K562 (cell line): ENCODE data around the gene RPTOR. TPM values are rescaled to one million over a fixed set of nuclear protein-coding genes. Genes with fewer than 3 reads are reported as not detected.

Experiments used
- ATAC-seq: fragments of 200-7000 bp; cut with Tn5 transposase; 3 replicates; pipeline ENCODE4 v1.9.1; 2020; ENCODE audit warnings: moderate library complexity
- BruUV-seq: library from RNA; stranded (reverse); fragments of 400-500 nt; replicated peaks from 2 replicates; lab custom pipeline; 2021; lab: Mats Ljungman, UMichigan
- CTCF ChIA-PET: fragments of 300-600 bp; formaldehyde crosslinking; extraction: SDS; loops from one replicate; lab custom pipeline; 2021; ENCODE audit warnings: low intra/inter-chr PET ratio; lab: Yijun Ruan, JAX
- POLR2A ChIA-PET: fragments of 300-600, 350-650 bp; sonication (Branson Sonifier 250); formaldehyde crosslinking; extraction: SDS; loops from one replicate; lab custom pipeline; 2021; ENCODE audit warnings: antibody characterized with exemption, inconsistent platforms; lab: Yijun Ruan, JAX
- DNase-seq, 4 experiments: peaks; one replicate each; pipeline versions ENCODE4 v3.0.0 to v3.0.0-alpha.2; 2011 to 2018; ENCODE audit warnings: low spot score in 3 of 4, mixed read lengths in 3 of 4; ENCODE audit errors: extremely low read depth in 1 of 4
- FAIRE-seq: peaks from 2 replicates; lab custom pipeline; 2011; peaks lifted over from hg19 to GRCh38; lab: Jason Lieb, UNC
- H2AFZ ChIP-seq: 2 replicates; pipeline ENCODE4 v1.6.0; 2011; ENCODE audit warnings: low read depth, low read length, control low read depth, inconsistent platforms
- H3K27ac ChIP-seq: fragments of 200-600 bp; 3 replicates; pipeline ENCODE4 v1.8.0; 2011; ENCODE audit warnings: low read depth, mild to moderate bottlenecking, control low read depth, inconsistent platforms, low read length, moderate library complexity, mixed read lengths; ENCODE audit errors: extremely low read depth
- H3K27me3 ChIP-seq, 2 experiments: fragments of 300-600 bp in 1 of 2; 2 replicates in 1 of 2; 3 replicates in 1 of 2; pipeline versions ENCODE4 v1.6.0 to v1.8.0; 2011; ENCODE audit warnings: inconsistent platforms in 2 of 2, low read length in 2 of 2, mild to moderate bottlenecking in 1 of 2, mixed read lengths in 1 of 2, moderate library complexity in 1 of 2; ENCODE audit not compliant: control insufficient read depth in 2 of 2, insufficient read depth in 2 of 2
- H3K36me3 ChIP-seq: fragments of 300-600 bp; 3 replicates; pipeline ENCODE4 v1.8.0; 2011; ENCODE audit warnings: mild to moderate bottlenecking, low read length, inconsistent platforms; ENCODE audit not compliant: control insufficient read depth, insufficient read depth
- H3K4me1 ChIP-seq, 2 experiments: fragments of 200-600 bp in 1 of 2; replicated peaks in 1 of 2; 2 replicates in 1 of 2; 3 replicates in 1 of 2; pipeline versions ENCODE4 v1.5.1 to v1.8.0; 2011; ENCODE audit warnings: inconsistent platforms in 2 of 2, low read length in 2 of 2, mild to moderate bottlenecking in 1 of 2, mixed read lengths in 1 of 2, moderate library complexity in 1 of 2; ENCODE audit not compliant: control insufficient read depth in 2 of 2, insufficient read depth in 2 of 2
- H3K4me2 ChIP-seq: 2 replicates; pipeline ENCODE4 v1.6.1; 2011; ENCODE audit warnings: low read length, control low read depth, inconsistent platforms, mixed read lengths; ENCODE audit not compliant: insufficient read depth
- H3K4me3 ChIP-seq: fragments of 200-600 bp; sonication (generic), shearing (Covaris generic); 2 replicates; pipeline ENCODE4 v1.5.1; 2016; ENCODE audit warnings: control low read depth, inconsistent platforms
- H3K79me2 ChIP-seq: fragments of 200-600 bp; 3 replicates; pipeline ENCODE4 v1.8.0; 2011; ENCODE audit warnings: low read length, inconsistent platforms; ENCODE audit not compliant: control insufficient read depth, insufficient read depth
- H3K9ac ChIP-seq, 2 experiments: 2 replicates each; pipeline versions ENCODE4 v1.6.0 to v1.6.1; 2011; ENCODE audit warnings: low read depth in 2 of 2, low read length in 2 of 2, control low read depth in 1 of 2, inconsistent platforms in 1 of 2, mild to moderate bottlenecking in 1 of 2, mixed read lengths in 1 of 2; ENCODE audit not compliant: insufficient read depth in 1 of 2
- H3K9me1 ChIP-seq: one replicate; pipeline ENCODE4 v1.6.0; 2011; ENCODE audit warnings: inconsistent platforms, mild to moderate bottlenecking, low read length, moderate library complexity; ENCODE audit not compliant: control insufficient read depth, insufficient read depth
- H3K9me3 ChIP-seq: replicated peaks from 2 replicates; pipeline ENCODE4 v1.5.1; 2011; ENCODE audit warnings: low read depth, low read length, inconsistent platforms; ENCODE audit not compliant: control insufficient read depth, insufficient read depth
- H4K20me1 ChIP-seq: replicated peaks from 2 replicates; pipeline ENCODE4 v1.6.1; 2011; ENCODE audit warnings: low read length, inconsistent platforms, mixed read lengths; ENCODE audit not compliant: control insufficient read depth, insufficient read depth
- CREM ChIP-seq: IDR thresholded peaks from 2 replicates; pipeline ENCODE4 v1.6.1; 2014; ENCODE audit warnings: antibody characterized with exemption, low read depth
- HIVEP1 ChIP-seq: fragments of 250-450 bp; sonication (Bioruptor Pico); IDR thresholded peaks from 2 replicates; pipeline ENCODE4 v1.4.0; 2020; ENCODE audit warnings: mild to moderate bottlenecking
- KLF10 ChIP-seq: fragments of 250-450 bp; sonication (Bioruptor Pico); IDR thresholded peaks from 2 replicates; pipeline ENCODE4 v1.6.1; 2021; ENCODE audit warnings: matching md5 sums
- MYNN ChIP-seq, 2 experiments: sonication (generic); formaldehyde crosslinking in 1 of 2; IDR thresholded peaks; 2 replicates each; pipeline versions ENCODE4 v1.5.0 to v1.6.1; 2016 to 2020; ENCODE audit warnings: antibody characterized with exemption in 1 of 2, missing genetic modification reagents in 1 of 2
- NCOA1 ChIP-seq: fragments of 450-650 bp; IDR thresholded peaks from 2 replicates; pipeline ENCODE4 v1.6.1; 2016; ENCODE audit warnings: low read depth
- NFIX ChIP-seq: fragments of 250-450 bp; sonication (Bioruptor Pico); IDR thresholded peaks from 2 replicates; pipeline ENCODE4 v1.4.0; 2020; ENCODE audit warnings: low read depth, mild to moderate bottlenecking, moderate library complexity
- NR4A1 ChIP-seq, 2 experiments: fragments of 250-450 bp in 1 of 2; fragments of 450-650 bp in 1 of 2; sonication (Bioruptor Pico) in 1 of 2; IDR thresholded peaks; 2 replicates each; pipeline versions ENCODE4 v1.4.0 to v1.6.1; 2016 to 2020; ENCODE audit warnings: mild to moderate bottlenecking in 2 of 2, missing compliant biosample characterization in 1 of 2, missing genetic modification characterization in 1 of 2, moderate library complexity in 1 of 2
- RB1 ChIP-seq: fragments of 450-650 bp; IDR thresholded peaks from 2 replicates; pipeline ENCODE4 v1.6.1; 2017; ENCODE audit warnings: low read depth, mild to moderate bottlenecking
- TEAD1 ChIP-seq, 2 experiments: fragments of 450-650 bp in 1 of 2; sonication (generic) in 1 of 2; formaldehyde crosslinking; IDR thresholded peaks; 2 replicates each; pipeline versions ENCODE4 v1.4.0 to v1.8.0; 2020 to 2022; ENCODE audit warnings: mild to moderate bottlenecking in 2 of 2, missing genetic modification reagents in 1 of 2
- ZBTB17 ChIP-seq: fragments of 450-650 bp; formaldehyde crosslinking; IDR thresholded peaks from 2 replicates; pipeline ENCODE4 v1.4.0; 2020; ENCODE audit warnings: mild to moderate bottlenecking
- ZBTB49 ChIP-seq: sonication (generic); formaldehyde crosslinking; IDR thresholded peaks from 2 replicates; pipeline ENCODE4 v1.8.0; 2022; ENCODE audit warnings: missing genetic modification reagents, mild to moderate bottlenecking, borderline replicate concordance
- ZNF431 ChIP-seq: sonication (generic); formaldehyde crosslinking; IDR thresholded peaks from 2 replicates; pipeline ENCODE4 v1.8.0; 2022; ENCODE audit warnings: mild to moderate bottlenecking, missing genetic modification reagents
- WGBS: fragments of 100-300 bp; shearing (Covaris generic); methylation state at CpG from one replicate; pipeline ENCODE4 v1.1.6; 2016; ENCODE audit warnings: low coverage, mixed read lengths; ENCODE audit not compliant: insufficient coverage; ENCODE audit errors: missing lambda C conversion rate; 5-methylcytosine and 5-hydroxymethylcytosine counted together
- in situ Hi-C: fragments of 300-500 bp; cut with MboI; formaldehyde crosslinking; loops from 4 replicates; pipeline ENCODE4 v1.15.0; 2018; ENCODE audit warnings: inconsistent platforms, mixed read lengths
- intact Hi-C: fragments of 100-400 bp; cut with micrococcal nuclease; formaldehyde crosslinking; loops from 2 replicates; pipeline ENCODE4 v1.14.2; 2022
- polyA plus RNA-seq, 8 experiments: library from polyadenylated mRNA; depleted of rRNA in 4 of 8; stranded (reverse) in 5 of 8; unstranded in 3 of 8; fragments of >200 nt; fragmentation: Nextera tagmentation in 2 of 8; fragmentation: Illumina TruSeq in 1 of 8; extraction: Ambion mirVana in 2 of 8; extraction: Trizol in 1 of 8; gene quantifications; 2 replicates each; pipeline versions ENCODE4 v1.2.1 to v1.2.3, GENCODE V29; 2011 to 2014; ENCODE audit warnings: inconsistent platforms in 1 of 8, missing spikeins in 1 of 8
- total RNA-seq, 7 experiments: library from RNA; depleted of rRNA in 6 of 7; stranded (reverse); fragments of >200 nt in 6 of 7; fragmentation: Illumina TruSeq in 2 of 7; extraction: Trizol in 2 of 7; gene quantifications; 2 replicates each; pipeline versions ENCODE4 v1.2.1 to v1.2.3, GENCODE V29; 2011 to 2021; ENCODE audit warnings: low replicate concordance in 1 of 7
- TF ChIP-seq, protein P1 (sequence below): sonication (generic); formaldehyde crosslinking; IDR thresholded peaks from 2 replicates; pipeline ENCODE4 v1.8.0; 2022; ENCODE audit warnings: mild to moderate bottlenecking, missing genetic modification reagents

RPTOR gene
- total and polyA plus RNA-seq, 9 of the 15 experiments (the other 6 are each of a cell fraction or from before 2014, with no cell fraction given): 0.24 to 54.1 (median 10.2) TPM

DNA sequence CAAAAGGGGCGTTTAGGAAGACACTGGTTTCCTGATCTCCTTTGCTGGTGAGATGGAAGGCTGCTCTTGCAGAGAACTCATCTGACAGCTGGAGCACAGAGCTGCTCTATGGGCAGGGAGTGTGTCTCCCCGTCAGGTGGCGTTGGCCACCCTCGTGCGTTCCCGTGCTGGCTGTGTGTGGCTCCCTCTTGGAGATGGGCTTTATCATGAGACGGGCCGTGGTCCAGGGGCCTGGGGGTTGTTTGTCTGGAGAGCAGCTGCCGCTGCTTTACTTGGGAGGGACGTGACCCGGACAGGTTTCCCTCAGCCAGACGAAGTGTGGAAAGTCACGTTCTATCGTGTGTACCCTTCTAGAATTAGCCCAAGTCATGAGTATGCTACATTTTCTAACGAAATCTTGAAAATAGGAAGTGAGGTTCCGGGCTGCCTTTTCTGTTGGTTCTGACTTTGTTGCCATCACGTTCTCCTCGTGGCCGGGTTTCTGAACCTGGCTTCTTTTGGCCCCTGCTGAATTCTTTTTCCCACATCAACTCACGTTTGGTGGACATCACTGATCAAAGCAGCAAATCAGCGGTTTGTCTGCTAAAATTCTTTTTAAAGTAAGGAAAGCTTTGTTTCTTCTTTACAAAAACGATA lies 341.4 kb downstream of the RPTOR start:
- no peak overlapping the region for H3K9ac ChIP-seq
- H3K36me3 ChIP-seq: peaks cover 46% of the 10 kb centered on the region; the same call in 2 of the 3 replicates
- no peak overlapping the region for H3K4me2 ChIP-seq
- no peaks in the 10 kb centered on the region for H3K79me2 ChIP-seq
- FAIRE-seq (no peak), ATAC-seq (no peak), DNase-seq (no peak)
- no peak overlapping the region for H3K4me3 ChIP-seq
- no peaks in the 10 kb centered on the region for H3K9me1 ChIP-seq
- H3K9me3 ChIP-seq: no peaks in the 10 kb centered on the region
- POLR2A ChIA-PET: no interaction called here
- H3K4me1 ChIP-seq: peaks cover 8 to 17% of the 10 kb centered on the region in 2 experiments
- intact Hi-C loops (no loop called here), in situ Hi-C loops (no loop called here)
- H4K20me1 ChIP-seq: no peaks in the 10 kb centered on the region
- no TSS peak for BruUV-seq
- 86% methylated on average over 18 of the region's 22 CpGs for WGBS
- no peak overlapping the region for H3K27ac ChIP-seq
- H2AFZ ChIP-seq: no peak overlapping the region
- no peaks in the 10 kb centered on the region for H3K27me3 ChIP-seq
- CTCF ChIA-PET: no interaction called here
- no peak for TF ChIP-seq NFIX (CRISPR knock-in tag)
- TF ChIP-seq KLF10: no peak
- TF ChIP-seq, protein P1, sequence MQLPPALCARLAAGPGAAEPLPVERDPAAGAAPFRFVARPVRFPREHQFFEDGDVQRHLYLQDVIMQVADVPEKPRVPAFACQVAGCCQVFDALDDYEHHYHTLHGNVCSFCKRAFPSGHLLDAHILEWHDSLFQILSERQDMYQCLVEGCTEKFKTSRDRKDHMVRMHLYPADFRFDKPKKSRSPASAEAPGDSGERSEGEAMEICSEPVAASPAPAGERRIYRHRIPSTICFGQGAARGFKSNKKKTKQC: no peak
- TF ChIP-seq ZBTB49 (CRISPR knock-in tag): no peak
- TF ChIP-seq ZNF431: no peak
- TF ChIP-seq RB1: no peak
- no peak for TF ChIP-seq NR4A1 (CRISPR knock-in tag; IDR thresholded peaks at IDR 0.05)
- TF ChIP-seq NR4A1 (tag; IDR thresholded peaks at IDR 0.05): no peak
- TF ChIP-seq TEAD1 (CRISPR knock-in tag; IDR thresholded peaks at IDR 0.05): no peak
- no peak for TF ChIP-seq MYNN (IDR thresholded peaks at IDR 0.05)
- no peak for TF ChIP-seq MYNN (CRISPR knock-in tag; IDR thresholded peaks at IDR 0.05)
- no peak for TF ChIP-seq CREM
- TF ChIP-seq HIVEP1: no peak
- TF ChIP-seq NCOA1: no peak
- no peak for TF ChIP-seq ZBTB17 (CRISPR knock-in tag)
